C1 segment of cervical spinal cord (tissue), 14 donors: ENCODE data around the gene CENPT.
"Not testable (repeated sequence)": the region's sequence is repeated elsewhere in the genome, so short reads cannot be mapped to it uniquely, and the experiment has no call there.

Source experiments
- DNase-seq, 14 donors: peaks; one replicate each; lab custom pipeline; 2025; lab: John Stamatoyannopoulos, UW

The CENPT gene

DNA sequence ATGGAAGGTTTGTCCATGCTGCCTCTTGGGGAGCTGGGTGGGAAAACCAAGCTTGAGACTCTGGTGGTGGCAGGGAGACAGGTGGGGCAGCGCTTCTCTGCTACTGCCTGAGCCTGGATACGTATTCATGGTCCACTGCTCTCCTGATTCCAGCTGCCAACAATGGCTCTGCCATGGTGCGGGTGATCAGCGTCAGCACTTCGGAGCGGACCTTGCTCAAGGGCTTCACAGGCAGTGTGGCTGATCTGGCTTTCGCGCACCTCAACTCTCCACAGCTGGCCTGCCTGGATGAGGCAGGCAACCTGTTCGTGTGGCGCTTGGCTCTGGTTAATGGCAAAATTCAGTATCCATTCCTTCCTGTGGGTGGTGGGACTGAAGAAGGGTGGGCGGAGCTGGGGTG, 29.6 kb upstream of the CENPT start:
- no peak for DNase-seq

DNA sequence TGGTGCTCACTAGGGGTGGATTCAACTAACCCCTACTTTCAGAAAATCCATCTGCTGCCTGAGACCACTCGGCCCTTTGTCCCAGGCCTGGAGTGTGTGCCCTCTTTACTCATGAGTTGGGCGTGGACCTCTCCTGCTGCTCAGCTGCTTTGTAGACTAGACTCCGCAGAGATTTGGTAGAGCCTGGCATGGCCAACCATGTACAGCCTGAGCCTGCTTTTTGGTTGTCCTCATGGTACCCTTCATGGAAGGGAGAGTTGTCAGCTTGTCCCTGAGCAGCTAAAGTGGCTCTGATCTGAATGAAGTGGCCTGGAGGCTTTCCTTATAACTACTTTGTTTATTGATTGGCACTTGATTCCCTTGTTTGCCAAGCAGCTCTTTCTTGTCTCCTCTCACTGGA, 26.9 kb upstream of the CENPT start:
- DNase-seq = no peak

DNA sequence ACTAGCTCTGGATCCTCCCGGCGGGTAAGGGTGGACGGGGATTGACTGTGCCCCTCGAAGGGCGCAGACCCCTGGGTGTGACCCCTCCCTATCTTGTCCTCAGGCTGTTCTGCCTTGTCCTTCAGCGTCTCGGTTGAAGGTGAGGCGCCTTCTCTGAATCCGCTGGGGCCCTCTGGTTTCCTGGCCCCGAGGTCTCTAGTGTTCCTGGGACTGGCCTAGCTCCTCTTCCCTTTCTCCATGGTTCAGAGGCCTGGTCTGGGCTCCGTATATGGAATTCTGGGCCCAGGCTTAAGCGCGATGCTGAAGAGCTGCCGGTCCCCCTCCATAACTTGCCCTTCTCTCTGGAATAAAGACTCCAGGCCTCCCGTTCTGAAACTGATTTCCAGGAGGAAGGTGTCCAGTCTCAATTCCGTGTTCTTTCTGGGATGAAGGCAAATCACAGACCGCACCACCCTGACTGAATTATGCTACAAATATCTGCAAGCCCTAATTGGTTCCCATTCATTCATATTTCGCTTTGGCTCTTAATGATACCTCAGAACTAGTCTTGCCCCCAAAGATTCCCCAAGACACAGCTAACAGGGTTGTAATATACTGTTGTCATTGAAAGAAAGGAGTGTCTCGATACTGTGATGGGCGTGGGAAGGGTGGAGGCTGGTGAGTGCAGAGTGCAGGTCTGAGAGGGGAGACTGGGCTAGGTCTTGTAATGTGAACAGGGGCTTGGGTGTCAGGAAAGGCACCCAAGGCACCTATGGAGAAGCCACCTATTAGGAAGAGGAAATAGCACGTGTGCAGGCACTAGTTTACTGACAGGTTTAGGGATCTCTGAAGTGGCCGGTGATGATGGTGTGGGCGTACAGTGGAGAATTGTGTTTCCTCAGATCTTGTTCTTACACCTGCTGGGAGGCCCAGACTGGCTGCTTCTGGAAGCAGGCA, 26.2 kb upstream of the CENPT start:
- peak in 2 of 14 donors; percentile 6 to 20 for DNase-seq

DNA sequence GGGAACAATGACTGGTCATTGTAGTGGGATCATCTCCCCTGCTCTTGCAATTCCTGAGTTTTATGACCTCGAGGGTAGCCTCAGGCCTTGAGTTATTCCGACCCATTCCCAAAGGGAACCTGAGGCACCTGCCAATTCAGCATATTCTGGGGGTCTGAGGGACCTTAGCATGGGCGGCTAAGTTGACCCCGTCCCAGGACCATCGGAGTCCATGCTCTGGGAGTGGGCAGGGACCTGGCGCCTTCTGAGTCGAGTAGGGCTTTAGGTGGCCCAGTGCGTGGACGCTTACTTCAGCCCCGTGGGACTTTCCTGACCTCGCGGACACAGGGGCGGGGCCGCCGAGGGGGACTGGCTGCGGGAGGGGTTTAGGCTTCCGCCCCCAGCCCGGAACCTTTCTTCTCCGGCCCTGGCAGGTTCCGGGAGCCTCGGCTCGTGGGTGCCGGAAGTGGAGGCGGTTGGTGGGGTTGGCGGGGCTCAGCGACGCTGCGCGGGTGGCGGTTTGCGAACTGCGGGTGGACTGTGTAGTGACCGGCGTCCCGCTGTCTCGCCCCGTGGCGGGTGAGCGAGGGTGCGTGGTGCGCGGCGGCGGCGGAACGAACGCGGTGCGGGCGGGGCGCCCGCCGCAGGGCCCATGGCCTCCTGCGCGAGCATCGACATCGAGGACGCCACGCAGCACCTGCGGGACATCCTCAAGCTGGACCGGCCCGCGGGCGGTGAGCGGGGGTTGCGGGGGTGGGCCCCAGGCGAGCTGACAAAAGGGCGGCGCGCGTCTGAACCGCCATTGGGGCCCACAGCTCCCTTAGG, 25.3 kb upstream of the CENPT start, which contains the start of gene EDC4:
EDC4 (plus strand) TSS at position 422 of the 804 bp plus-strand sequence; CDS start at position 632, 210 bp downstream.
- peak in 13 of 14 donors; percentile 5 to 82 (median 60) for DNase-seq

DNA sequence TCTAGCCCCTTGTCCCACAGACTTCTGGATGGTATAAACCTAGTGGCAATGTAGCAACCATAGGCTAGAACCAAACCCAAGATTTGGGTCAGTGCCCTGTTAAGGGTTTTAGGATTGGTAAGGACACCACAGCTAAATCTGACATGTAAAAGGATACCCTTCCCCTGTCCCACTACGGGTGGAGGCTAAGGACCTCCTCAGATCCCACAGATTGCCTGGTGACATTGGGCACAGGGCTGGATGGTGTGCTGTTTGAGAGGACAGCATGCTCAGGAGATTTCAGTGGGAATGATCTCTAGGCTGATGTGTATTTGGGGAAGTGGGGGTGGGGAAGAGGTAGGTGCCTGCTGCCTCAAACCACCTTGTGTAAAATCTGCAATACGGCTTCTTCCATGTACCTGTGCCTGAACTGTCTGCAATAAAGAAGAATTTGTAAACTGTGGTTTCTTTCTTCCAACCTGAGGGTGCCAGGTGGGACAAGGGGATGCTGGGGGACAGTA, 24.7 kb upstream of the CENPT start:
- no peak for DNase-seq

DNA sequence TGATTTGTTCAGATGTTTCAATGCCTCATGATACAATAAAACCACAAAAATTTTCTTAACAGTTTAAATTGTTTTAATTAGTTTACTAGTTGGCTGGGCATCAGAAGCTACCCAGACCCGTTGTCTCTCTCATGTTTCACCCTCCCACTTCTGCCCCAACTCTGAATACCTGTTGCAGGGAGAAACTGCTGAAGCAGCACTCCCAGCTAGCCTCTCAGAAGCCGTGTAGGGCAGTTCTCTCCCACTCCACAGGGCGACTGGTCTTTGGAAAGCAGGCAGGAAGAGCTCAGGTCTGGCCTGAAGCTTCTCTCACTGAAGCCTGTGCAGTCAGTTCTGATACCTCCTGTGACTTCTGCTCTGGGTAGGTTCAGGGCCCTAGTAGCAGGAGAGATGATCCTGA, 23.8 kb upstream of the CENPT start:
- no peak for DNase-seq

DNA sequence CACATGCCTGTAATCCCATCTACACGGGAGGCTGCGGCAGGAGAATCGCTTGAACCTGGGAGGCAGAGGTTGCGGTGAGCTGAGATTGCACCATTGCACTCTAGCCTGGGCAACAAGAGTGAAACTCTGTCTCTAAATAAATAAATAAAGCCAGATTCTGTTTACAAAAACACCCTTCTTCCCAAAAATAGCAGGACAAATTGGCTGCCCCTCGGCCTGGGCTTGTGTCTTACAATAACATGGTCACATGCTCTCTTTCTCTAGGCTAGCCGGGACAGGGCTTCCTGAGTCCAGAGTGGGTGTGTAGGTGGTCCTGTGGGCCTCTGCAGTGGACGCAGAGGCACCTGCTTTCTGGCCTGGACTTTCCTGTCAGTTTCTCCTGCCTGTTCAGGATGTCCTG, 22.2 kb upstream of the CENPT start:
- DNase-seq = no peak

DNA sequence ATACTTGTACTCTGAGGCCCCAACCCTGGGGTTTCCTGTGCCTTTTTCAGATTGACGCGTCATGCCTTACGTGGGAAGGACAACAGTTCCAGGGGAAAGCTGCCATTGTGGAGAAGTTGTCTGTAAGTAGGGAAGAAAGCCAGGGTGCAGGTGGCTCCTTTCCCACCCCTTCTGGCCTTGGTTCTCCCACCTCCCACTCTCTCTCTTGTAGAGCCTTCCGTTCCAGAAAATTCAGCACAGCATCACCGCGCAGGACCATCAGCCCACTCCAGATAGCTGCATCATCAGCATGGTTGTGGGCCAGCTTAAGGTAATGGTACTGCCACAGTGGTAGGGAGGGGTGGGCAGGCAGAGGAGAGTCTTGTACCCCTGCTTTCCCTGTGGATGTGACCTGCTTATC, 20.8 kb upstream of the CENPT start:
- no peak for DNase-seq

DNA sequence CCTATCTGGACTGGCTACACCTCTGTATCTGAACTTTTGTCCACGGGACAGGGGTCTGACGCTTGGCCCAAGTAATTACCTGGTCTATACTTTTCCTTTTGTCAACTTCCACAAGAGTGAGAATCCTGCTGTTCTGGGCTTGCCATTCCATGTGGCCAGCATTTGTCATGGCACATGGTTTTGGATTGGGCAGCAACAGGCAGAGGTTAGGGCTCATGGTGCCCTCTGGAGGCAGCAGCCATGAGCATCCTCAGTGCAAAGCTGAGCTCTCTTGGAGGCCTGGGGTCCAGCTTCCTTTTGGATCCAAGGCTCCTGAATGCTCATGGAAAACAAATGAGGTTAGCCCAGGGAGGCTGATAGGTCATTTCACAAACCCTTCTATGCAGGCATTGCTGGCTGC, 17.8 kb upstream of the CENPT start:
- DNase-seq = no peak

DNA sequence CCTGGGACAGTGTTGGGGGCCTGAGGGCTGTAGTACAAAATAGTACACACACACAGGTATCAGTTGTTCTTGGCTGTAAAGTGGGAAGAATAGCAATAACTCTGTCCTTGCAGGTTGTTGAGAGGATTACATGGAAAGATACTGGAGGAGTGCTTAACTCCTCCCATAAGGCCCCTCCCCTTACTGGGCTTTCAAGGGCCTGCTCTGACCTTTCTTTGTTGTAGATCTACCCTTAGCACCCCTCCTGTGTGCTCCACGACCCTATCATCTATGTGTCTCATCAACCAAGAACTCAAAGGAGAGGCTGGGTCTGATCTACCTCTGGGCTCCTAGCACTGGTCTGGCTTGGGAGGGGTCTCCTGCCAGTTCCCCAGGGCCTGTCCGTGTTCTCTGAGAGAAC, 17.1 kb upstream of the CENPT start:
- DNase-seq = no peak

DNA sequence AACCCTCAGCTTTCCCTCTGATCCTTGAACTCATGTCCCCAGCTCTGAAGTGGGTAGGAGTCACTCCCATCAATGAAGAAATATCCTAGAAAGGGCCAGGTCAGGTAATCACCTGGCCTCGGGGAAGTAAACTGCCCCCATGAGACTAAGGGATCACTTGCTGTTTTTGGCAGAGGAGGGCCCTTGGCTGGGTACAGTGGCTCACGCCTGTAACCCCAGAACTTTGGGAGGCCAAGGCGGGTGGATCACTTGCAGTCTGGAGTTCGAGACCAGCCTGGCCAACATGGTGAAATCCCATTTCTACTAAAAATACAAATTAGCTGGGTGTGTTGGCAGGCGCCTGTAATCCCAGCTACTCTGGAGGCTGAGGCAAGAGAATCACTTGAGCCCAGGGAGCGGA, 16.6 kb upstream of the CENPT start:
- not testable (repeated sequence) for DNase-seq

DNA sequence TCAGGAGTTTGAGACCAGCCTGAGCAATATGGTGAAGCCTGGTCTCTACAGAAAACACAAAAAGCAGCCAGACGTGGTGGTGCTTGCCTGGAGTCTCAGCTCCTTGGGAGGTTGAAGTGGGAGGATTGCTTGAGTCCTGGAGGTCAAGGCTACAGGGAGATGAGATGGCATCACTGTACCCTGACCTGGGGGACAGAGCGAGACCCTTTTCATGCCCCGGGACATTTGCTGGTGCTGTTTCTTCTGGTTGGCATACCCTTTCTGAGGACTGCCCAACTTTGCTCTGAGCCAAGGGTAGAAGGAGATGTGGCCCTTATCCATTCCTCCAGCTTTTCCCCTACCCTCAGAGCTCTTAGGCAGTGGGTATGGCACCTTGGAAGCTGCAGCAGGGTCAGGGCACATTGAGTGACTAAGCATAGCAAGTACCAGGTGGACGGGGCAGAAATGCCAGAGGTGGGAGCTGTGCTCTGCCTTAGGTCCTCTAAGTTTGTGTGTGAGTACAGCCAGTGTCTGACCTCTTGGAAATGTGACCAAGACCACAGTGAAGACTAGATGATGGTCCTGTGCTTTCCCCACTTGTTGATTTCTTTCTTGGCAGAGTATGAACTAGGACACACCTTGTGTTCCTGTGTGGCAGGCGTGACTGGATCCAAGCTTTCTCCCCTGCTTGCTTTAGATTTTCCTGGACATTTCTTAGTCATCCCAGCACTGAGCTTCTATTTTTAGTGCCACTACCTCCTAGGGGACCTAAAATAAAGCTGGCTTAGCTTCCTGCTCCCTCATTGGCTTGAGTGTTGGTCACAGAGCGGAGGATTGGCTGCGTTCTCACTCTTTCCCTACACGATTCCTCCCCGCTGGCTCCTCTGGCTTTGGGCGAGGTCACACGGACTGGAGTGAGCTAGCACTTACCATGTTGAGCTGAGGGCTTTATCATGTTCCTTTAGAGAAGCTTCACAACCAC, 15.4 kb upstream of the CENPT start:
- peak in 3 of 14 donors; percentile 15 to 95 (median 15) for DNase-seq

DNA sequence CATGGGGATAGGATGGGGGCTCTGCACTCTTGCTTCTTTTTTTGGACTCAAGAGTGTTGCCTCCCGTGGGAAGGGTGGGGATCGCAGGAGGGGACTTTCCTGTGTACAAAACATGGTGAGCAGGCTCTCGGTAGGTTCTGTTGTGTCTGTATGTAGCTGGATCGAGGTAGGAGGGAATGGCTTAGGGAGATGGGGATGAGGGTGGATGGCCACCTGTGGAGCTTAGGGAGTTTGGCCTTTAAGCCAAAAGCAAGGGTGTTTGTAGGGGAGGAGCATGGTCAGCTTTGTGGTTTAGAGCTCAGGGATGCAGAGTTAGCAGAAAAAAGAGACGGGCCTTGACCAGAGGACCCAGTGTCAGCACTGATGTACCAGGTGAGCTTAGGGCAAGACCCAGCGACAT, 14.4 kb upstream of the CENPT start:
- DNase-seq = no peak

DNA sequence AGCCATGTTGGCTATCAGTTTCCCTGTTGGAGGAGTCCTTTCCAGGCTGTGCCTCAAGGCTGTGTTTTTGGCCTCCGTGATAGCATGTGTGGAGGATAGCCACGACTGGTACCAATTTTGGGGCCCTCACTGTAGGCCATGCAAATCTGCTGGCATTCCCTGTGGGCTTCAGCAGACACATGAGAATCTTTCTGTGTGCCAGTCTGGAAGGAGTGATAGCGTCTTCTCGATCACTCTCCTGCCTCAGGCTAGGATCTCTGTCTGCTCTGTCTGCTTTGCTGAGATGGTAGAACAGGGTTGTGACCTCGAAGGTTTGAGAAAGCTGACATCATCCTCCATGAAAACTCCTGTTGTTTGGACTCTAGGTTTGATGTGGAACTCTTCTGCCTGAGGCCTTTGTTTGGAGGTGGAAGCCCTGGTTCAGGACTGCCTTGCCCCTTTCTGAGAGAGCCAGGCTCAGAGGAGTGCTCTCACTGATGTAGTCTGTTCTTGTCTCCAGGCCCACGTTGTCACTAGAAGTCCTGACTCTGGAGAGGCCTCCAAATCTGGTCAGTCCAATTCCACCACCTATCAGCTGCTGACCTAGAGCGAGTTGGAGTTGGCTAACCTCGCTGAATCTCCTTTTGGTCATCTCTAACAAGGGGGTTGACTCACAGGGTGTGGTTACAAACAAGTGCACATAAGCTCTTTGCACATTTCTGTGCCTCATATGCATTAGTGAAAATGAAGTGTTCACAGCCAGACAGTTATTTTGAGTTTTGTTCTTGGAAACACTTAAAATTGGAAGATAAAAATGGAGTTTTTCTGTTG, 13.3 kb upstream of the CENPT start:
- DNase-seq = no peak

DNA sequence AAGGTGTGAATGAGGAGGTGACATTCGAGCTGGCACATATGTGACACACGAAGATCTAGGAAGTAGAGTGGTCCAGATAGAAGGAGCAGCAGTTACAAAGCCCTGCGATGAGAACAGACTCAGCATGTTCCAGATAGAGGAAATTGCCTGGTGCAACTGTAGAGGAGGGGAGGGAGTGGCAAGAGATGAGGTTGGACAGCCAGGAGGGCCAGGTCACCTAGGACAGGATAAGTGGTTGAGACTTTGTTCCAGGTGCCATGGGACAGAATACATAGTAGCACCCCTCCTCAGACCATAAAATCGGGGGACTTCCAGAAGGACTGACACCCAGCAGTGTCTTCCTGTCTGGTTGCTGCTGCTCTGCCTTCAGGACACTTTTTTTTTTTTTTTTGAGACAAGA, 11.0 kb upstream of the CENPT start:
- no peak for DNase-seq

DNA sequence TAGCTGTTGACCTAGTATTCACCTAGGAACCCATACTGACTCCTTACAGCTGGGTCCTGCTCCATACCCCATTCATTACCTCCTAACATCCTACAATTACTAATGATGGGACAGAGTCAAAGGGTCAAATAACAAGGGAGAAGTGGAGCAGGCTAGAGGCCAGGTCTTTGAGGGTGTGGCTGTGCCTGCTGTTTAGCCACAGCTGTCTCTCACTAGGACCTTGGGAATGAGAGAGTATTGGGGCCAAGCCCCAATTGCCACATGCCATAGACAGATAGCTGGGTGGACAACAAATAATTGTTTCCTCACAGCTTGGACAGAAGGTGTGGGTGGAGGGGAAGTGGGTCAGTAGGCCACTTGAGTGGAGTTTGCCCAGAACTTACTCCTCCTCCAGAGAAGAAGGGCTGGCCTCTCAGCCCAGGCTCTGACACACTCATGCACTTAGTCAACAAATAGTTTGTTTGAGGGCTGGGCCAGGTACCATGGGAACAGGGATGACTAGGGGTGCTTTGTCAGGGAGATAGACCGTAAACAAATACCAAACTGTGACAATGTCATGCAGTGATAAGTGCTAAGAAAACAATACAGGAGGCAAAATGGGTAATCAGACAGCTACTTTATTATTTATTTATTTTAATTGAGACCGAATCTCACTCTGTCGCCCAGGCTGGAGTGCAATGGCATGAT, 10.2 kb upstream of the CENPT start:
- DNase-seq = peak in 5 of 14 donors; percentile 1 to 58 (median 10)

DNA sequence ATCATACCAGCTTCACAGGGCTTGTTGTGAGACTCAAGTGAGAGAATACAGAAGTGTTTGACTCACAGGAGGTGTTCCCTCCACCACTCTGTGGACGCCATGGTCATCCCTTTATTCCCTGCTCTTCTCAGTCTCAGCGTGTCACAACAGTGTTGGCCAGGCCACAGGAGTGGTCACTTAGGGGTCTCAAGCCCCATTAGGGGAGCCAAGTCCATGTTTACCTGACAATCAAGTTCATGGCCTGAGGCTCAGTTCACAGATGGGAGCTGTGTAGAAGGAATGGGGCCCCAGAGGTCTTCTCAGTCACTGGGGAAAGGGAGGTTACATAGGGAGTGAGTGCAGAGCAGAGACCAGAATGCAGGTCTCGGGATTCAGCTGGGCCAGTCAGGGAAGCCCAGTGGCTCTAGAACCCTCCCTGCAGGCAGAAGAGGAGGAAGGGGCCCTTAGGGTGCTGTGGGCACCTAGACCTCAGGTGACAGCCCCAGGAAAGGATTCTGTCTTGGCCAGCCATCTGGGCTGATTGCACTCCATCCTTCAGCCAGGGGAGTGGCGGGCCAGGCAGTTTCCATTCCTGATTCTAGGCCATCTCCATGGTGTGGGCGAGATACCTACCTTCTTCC, 9.5 kb upstream of the CENPT start:
- DNase-seq = no peak

DNA sequence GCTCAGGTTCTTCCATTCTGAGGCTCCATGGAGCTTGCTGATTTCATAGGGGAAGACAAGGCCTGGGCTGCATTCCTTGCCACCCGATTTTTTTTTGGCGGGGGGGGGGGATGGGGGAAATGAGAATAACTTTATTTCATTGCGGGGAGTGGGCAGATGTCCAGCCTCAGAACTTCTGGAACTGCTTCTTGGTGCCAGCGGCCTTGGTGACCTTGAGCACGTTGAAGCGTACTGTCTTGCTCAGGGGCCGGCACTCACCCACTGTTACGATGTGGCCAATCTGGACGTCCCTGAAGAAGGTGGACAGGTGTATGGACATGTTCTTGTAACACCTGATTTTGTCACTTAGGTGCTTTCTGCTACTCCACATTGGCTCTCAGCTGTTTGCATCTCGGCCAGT, 8.3 kb upstream of the CENPT start:
- DNase-seq = no peak

DNA sequence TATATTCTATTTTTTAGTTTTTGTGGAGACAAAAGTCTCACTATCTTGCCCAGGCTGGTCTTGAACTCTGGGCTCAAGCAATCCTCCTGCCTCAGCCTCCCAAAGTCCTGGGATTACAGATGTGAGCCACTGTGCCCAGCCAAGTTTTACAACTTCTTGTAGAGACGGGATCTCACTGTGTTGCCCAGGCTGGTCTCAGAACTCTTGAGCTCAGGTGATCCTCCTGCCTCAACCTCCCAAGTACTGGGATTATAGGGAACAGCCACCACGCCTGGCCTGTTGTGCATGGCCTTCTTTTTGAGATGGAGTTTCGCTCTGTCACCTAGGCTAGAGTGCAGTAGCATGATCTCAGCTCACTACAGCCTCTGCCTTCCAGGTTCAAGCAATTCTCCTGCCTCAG, 6.2 kb upstream of the CENPT start:
- DNase-seq = no peak
